HepG2 (cell line): ENCODE measurements around the gene DAZAP1. TPM values are rescaled to one million over a fixed set of nuclear protein-coding genes. Genes with fewer than 3 reads are reported as not detected.

Source experiments
- ARNT ChIP-seq: fragments of 450-650 bp; IDR thresholded peaks from 2 replicates; pipeline ENCODE4 v1.6.1; 2017
- CENPX ChIP-seq: sonication (generic); formaldehyde crosslinking; IDR thresholded peaks from 2 replicates; pipeline ENCODE4 v1.9.0; 2021; ENCODE audit warnings: mild to moderate bottlenecking, missing genetic modification reagents, moderate library complexity
- CREB1 ChIP-seq, 2 experiments: fragments of 450-650 bp in 1 of 2; IDR thresholded peaks; 2 replicates each; pipeline ENCODE4 v1.6.1; 2016 to 2017; ENCODE audit warnings: control low read depth in 1 of 2, mild to moderate bottlenecking in 1 of 2, missing compliant biosample characterization in 1 of 2, missing genetic modification characterization in 1 of 2
- CREBL2 ChIP-seq: sonication (generic); formaldehyde crosslinking; IDR thresholded peaks from 2 replicates; pipeline ENCODE4 v1.8.1; 2023; ENCODE audit warnings: missing genetic modification reagents, mild to moderate bottlenecking, borderline replicate concordance
- ISX ChIP-seq: sonication (generic); formaldehyde crosslinking; conservative IDR thresholded peaks from 2 replicates; pipeline ENCODE4 v1.5.0; 2020; ENCODE audit warnings: missing genetic modification reagents
- KAT8 ChIP-seq: IDR thresholded peaks from 2 replicates; pipeline ENCODE4 v1.6.1; 2016; ENCODE audit warnings: missing genetic modification reagents, missing compliant biosample characterization
- NFYB ChIP-seq: sonication (generic); formaldehyde crosslinking; IDR thresholded peaks from 2 replicates; pipeline ENCODE4 v1.4.0; 2020; ENCODE audit warnings: missing genetic modification reagents
- PAXIP1 ChIP-seq: sonication (generic); formaldehyde crosslinking; conservative IDR thresholded peaks from 2 replicates; pipeline ENCODE4 v1.4.0; 2020; ENCODE audit warnings: mild to moderate bottlenecking, missing genetic modification reagents, moderate library complexity
- SOX5 ChIP-seq: IDR thresholded peaks from 2 replicates; pipeline ENCODE4 v1.6.1; 2016; ENCODE audit warnings: borderline replicate concordance
- U2AF1 ChIP-seq: fragments of 200-400 bp; formaldehyde crosslinking; optimal IDR thresholded peaks from 2 replicates; pipeline ENCODE3; 2017; ENCODE audit warnings: mild to moderate bottlenecking, low read depth, low read length
- ZFAT ChIP-seq: sonication (generic); formaldehyde crosslinking; conservative IDR thresholded peaks from 2 replicates; pipeline ENCODE4 v1.8.1; 2023; ENCODE audit warnings: missing genetic modification reagents, inconsistent platforms
- ZFP62 ChIP-seq: sonication (generic); formaldehyde crosslinking; IDR thresholded peaks from 2 replicates; pipeline ENCODE4 v1.4.0; 2020; ENCODE audit warnings: missing genetic modification reagents
- ZNF331 ChIP-seq: sonication (generic); formaldehyde crosslinking; IDR thresholded peaks from 2 replicates; pipeline ENCODE4 v1.4.0; 2020; ENCODE audit warnings: missing genetic modification reagents
- ZSCAN21 ChIP-seq: sonication (generic); formaldehyde crosslinking; IDR thresholded peaks from 2 replicates; pipeline ENCODE4 v1.8.0; 2022; ENCODE audit warnings: mild to moderate bottlenecking, missing genetic modification reagents, moderate library complexity, borderline replicate concordance
- ZSCAN31 ChIP-seq: sonication (generic); formaldehyde crosslinking; IDR thresholded peaks from 2 replicates; pipeline ENCODE4 v1.5.0; 2020; ENCODE audit warnings: low read depth, mild to moderate bottlenecking, missing genetic modification reagents
- polyA plus RNA-seq, 8 experiments: library from polyadenylated mRNA; depleted of rRNA in 3 of 8; stranded (reverse) in 7 of 8; unstranded in 1 of 8; fragments of >200 nt; fragmentation: Illumina TruSeq in 4 of 8; extraction: Trizol in 4 of 8; gene quantifications; 2 replicates each; pipeline versions ENCODE4 v1.2.1 to v1.2.3, GENCODE V29; 2011 to 2016; ENCODE audit warnings: low read depth in 4 of 8, missing spikeins in 1 of 8, mixed read lengths in 1 of 8; ENCODE audit not compliant: insufficient read depth in 1 of 8
- total RNA-seq, 5 experiments: library from RNA; depleted of rRNA; stranded (reverse); fragments of >200 nt; fragmentation: Illumina TruSeq; extraction: Trizol; gene quantifications; 2 replicates each; pipeline ENCODE4 v1.2.3, GENCODE V29; 2016; ENCODE audit warnings: low read depth in 1 of 5
- TF ChIP-seq, protein P1 (sequence below), 2 experiments: IDR thresholded peaks; 2 replicates each; pipeline ENCODE4 v1.6.1; 2011 to 2012; ENCODE audit warnings: low read length in 2 of 2, borderline replicate concordance in 1 of 2, low read depth in 1 of 2, mild to moderate bottlenecking in 1 of 2, moderate library complexity in 1 of 2
- TF ChIP-seq, protein P2 (sequence below): sonication (generic); formaldehyde crosslinking; IDR thresholded peaks from 2 replicates; pipeline ENCODE4 v1.4.0; 2020; ENCODE audit warnings: missing genetic modification reagents
- TF ChIP-seq, protein P3 (sequence below): sonication (generic); formaldehyde crosslinking; conservative IDR thresholded peaks from 2 replicates; pipeline ENCODE4 v1.4.0; 2020; ENCODE audit warnings: missing genetic modification reagents

Gene DAZAP1
- total and polyA plus RNA-seq, 2 of the 13 experiments (the other 11 are each of a cell fraction or from before 2014, with no cell fraction given): 63.3 to 79.2 TPM

- TF ChIP-seq, protein P1, sequence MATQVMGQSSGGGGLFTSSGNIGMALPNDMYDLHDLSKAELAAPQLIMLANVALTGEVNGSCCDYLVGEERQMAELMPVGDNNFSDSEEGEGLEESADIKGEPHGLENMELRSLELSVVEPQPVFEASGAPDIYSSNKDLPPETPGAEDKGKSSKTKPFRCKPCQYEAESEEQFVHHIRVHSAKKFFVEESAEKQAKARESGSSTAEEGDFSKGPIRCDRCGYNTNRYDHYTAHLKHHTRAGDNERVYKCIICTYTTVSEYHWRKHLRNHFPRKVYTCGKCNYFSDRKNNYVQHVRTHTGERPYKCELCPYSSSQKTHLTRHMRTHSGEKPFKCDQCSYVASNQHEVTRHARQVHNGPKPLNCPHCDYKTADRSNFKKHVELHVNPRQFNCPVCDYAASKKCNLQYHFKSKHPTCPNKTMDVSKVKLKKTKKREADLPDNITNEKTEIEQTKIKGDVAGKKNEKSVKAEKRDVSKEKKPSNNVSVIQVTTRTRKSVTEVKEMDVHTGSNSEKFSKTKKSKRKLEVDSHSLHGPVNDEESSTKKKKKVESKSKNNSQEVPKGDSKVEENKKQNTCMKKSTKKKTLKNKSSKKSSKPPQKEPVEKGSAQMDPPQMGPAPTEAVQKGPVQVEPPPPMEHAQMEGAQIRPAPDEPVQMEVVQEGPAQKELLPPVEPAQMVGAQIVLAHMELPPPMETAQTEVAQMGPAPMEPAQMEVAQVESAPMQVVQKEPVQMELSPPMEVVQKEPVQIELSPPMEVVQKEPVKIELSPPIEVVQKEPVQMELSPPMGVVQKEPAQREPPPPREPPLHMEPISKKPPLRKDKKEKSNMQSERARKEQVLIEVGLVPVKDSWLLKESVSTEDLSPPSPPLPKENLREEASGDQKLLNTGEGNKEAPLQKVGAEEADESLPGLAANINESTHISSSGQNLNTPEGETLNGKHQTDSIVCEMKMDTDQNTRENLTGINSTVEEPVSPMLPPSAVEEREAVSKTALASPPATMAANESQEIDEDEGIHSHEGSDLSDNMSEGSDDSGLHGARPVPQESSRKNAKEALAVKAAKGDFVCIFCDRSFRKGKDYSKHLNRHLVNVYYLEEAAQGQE (IDR thresholded peaks at IDR 0.05; ENCODE audit: borderline replicate concordance in 1 of 2, low read depth in 1 of 2, low read length in 2 of 2): no peak
- TF ChIP-seq ZNF331 (CRISPR knock-in tag): peak; percentile 75; the same call in 1 of the 2 replicates
- TF ChIP-seq KAT8 (CRISPR knock-in tag): no peak
- TF ChIP-seq, protein P2, sequence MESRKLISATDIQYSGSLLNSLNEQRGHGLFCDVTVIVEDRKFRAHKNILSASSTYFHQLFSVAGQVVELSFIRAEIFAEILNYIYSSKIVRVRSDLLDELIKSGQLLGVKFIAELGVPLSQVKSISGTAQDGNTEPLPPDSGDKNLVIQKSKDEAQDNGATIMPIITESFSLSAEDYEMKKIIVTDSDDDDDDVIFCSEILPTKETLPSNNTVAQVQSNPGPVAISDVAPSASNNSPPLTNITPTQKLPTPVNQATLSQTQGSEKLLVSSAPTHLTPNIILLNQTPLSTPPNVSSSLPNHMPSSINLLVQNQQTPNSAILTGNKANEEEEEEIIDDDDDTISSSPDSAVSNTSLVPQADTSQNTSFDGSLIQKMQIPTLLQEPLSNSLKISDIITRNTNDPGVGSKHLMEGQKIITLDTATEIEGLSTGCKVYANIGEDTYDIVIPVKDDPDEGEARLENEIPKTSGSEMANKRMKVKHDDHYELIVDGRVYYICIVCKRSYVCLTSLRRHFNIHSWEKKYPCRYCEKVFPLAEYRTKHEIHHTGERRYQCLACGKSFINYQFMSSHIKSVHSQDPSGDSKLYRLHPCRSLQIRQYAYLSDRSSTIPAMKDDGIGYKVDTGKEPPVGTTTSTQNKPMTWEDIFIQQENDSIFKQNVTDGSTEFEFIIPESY (CRISPR knock-in tag): peak; percentile 84; the same call in 1 of the 2 replicates
- no peak for TF ChIP-seq CREBL2 (CRISPR knock-in tag)
- TF ChIP-seq SOX5: no peak
- TF ChIP-seq, protein P3, sequence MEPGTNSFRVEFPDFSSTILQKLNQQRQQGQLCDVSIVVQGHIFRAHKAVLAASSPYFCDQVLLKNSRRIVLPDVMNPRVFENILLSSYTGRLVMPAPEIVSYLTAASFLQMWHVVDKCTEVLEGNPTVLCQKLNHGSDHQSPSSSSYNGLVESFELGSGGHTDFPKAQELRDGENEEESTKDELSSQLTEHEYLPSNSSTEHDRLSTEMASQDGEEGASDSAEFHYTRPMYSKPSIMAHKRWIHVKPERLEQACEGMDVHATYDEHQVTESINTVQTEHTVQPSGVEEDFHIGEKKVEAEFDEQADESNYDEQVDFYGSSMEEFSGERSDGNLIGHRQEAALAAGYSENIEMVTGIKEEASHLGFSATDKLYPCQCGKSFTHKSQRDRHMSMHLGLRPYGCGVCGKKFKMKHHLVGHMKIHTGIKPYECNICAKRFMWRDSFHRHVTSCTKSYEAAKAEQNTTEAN: no peak
- no peak for TF ChIP-seq ZFP62
- TF ChIP-seq ZFAT (CRISPR knock-in tag): no peak
- 0 out of 2 replicates have a peak, but pooled peaks have one; percentile 17 for TF ChIP-seq PAXIP1 (CRISPR knock-in tag)
- TF ChIP-seq ARNT: no peak
- TF ChIP-seq CREB1 (IDR thresholded peaks at IDR 0.05): no peak
- TF ChIP-seq CREB1 (CRISPR knock-in tag; IDR thresholded peaks at IDR 0.05): no peak
- TF ChIP-seq NFYB: no peak
- no peak for TF ChIP-seq ZSCAN21 (CRISPR knock-in tag)
- TF ChIP-seq U2AF1: no peak
- no peak for TF ChIP-seq ZSCAN31 (CRISPR knock-in tag)
- no peak for TF ChIP-seq ISX (CRISPR knock-in tag)
- no peak for TF ChIP-seq CENPX (CRISPR knock-in tag)
Measured at GRCh38 chr19:1377965-1378785, 29.2 kb upstream of the DAZAP1 start (continued).
